ENCODE measurements around the gene GNAI3. TPM values are rescaled to one million over a fixed set of nuclear protein-coding genes. Genes with fewer than 3 reads are reported as not detected.

Gene GNAI3
- total and polyA plus RNA-seq, 10 of the 15 experiments (the other 5 are each of a cell fraction or from before 2014, with no cell fraction given), result 5.9 to 13.8 (median 8.0) TPM

DNA sequence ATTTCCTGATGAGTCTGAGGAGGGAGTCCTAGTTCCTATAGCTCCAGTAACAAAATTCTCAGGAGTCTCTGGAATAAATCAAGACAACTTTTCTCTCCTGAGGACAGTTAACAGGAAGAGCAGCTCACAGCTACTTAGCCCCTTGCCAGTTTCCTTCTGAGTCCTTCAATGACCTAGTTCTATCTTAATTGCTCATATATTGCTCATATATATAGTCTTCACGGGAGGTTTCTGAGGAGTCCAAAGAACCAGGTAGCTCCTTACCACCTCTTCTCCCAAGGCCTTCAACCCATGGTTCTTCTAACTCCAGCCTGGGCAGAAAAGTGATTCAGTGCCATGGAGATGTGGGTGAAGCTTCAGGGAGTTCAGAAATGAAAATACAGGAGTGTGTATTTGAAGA, 43.4 kb upstream of the GNAI3 start:
- Histone ChIP-seq H2AFZ (ENCODE audit: control insufficient read depth, low read depth, low read length) (no peak overlapping the region), H3K4me2 (ENCODE audit: control insufficient read depth, insufficient read depth) (no peak overlapping the region), H3K27ac (ENCODE audit: control insufficient read depth, insufficient read depth) (no peak overlapping the region), H3K9me3 (replicated peaks; ENCODE audit: control insufficient read depth, insufficient read depth, low read length) (no peaks in the 10 kb centered on the region), H3K79me2 (ENCODE audit: control insufficient read depth, insufficient read depth, low read length) (no peaks in the 10 kb centered on the region), H3K9ac (ENCODE audit: control insufficient read depth, insufficient read depth, low read length) (no peak overlapping the region), H4K20me1 (ENCODE audit: control insufficient read depth, insufficient read depth) (peaks cover 2% of the 10 kb centered on the region; the same call in 1 of the 2 replicates), H3K27me3 (replicated peaks in 1 of 2; ENCODE audit: control insufficient read depth in 2 of 2, insufficient read depth in 2 of 2, low read length in 1 of 2) (no peaks in the 10 kb centered on the region), H3K36me3 (ENCODE audit: control insufficient read depth in 2 of 2, insufficient read depth in 2 of 2, low read length in 1 of 2) (peaks cover 0 to 8% of the 10 kb centered on the region in 2 experiments; a peak in 1 of 4 replicates), H3K4me1 (ENCODE audit: control insufficient read depth, insufficient read depth, low read length) (0 out of 2 replicates have a peak, but pooled peaks cover 2% of the 10 kb centered on the region), H3K4me3 (no peak overlapping the region)
- FAIRE-seq (no peak), DNase-seq (ENCODE audit: low read depth, low spot score) (no peak), ATAC-seq (no peak)
- no TSS peak for BruUV-seq (replicated peaks)
- ChIA-PET POLR2A (interaction anchor here (1.0 to 1.2 kb wide), 3 partner anchors 11 to 25 kb away, joined by 3 to 4 read pairs (median 4); partner anchors contain the start of gene CYB561D1), RAD21 (ENCODE audit: unreplicated experiment) (interaction anchor here (5.7 kb wide), 1 partner anchor 25 kb away, joined by 47 read pairs; no protein-coding TSS in a partner anchor), CTCF (interaction anchor here (1.1 to 26.7 kb wide), 4 partner anchors 9 to 135 kb away, joined by 3 to 1280 read pairs (median 122); partner anchors contain the start of genes CYB561D1 and GPR61), SMC1A (ENCODE audit: uncharacterized antibody, unreplicated experiment) (interaction anchor here (0.8 to 15.8 kb wide), 5 partner anchors 8 to 23 kb away, joined by 3 to 205 read pairs (median 5); partner anchors contain the start of gene CYB561D1)
- intact Hi-C loops (cut with micrococcal nuclease; ENCODE audit: unreplicated experiment), result no loop called here
- in situ Hi-C loops (cut with MboI), result no loop called here
- WGBS (ENCODE audit: insufficient coverage, insufficient replicate concordance, low lambda C conversion rate, missing lambda C conversion rate), result 0% methylated on average over 1 of the region's 1 CpG
- TF ChIP-seq, protein P1, sequence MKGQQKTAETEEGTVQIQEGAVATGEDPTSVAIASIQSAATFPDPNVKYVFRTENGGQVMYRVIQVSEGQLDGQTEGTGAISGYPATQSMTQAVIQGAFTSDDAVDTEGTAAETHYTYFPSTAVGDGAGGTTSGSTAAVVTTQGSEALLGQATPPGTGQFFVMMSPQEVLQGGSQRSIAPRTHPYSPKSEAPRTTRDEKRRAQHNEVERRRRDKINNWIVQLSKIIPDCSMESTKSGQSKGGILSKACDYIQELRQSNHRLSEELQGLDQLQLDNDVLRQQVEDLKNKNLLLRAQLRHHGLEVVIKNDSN (IDR thresholded peaks at IDR 0.05; ENCODE audit: borderline replicate concordance, extremely low read length, insufficient read depth, low read depth, low read length), result no peak
- TF ChIP-seq KDM1A (IDR thresholded peaks at IDR 0.05; ENCODE audit: borderline replicate concordance), result no peak
- TF ChIP-seq SMC3 (IDR thresholded peaks at IDR 0.05; ENCODE audit: borderline replicate concordance, low read length), result no peak
- TF ChIP-seq LARP7 (IDR thresholded peaks at IDR 0.05), result no peak
- TF ChIP-seq SREBF2 (IDR thresholded peaks at IDR 0.05; ENCODE audit: low read length), result no peak
- TF ChIP-seq ZNF24 (IDR thresholded peaks at IDR 0.05), result no peak
- TF ChIP-seq, protein P2, sequence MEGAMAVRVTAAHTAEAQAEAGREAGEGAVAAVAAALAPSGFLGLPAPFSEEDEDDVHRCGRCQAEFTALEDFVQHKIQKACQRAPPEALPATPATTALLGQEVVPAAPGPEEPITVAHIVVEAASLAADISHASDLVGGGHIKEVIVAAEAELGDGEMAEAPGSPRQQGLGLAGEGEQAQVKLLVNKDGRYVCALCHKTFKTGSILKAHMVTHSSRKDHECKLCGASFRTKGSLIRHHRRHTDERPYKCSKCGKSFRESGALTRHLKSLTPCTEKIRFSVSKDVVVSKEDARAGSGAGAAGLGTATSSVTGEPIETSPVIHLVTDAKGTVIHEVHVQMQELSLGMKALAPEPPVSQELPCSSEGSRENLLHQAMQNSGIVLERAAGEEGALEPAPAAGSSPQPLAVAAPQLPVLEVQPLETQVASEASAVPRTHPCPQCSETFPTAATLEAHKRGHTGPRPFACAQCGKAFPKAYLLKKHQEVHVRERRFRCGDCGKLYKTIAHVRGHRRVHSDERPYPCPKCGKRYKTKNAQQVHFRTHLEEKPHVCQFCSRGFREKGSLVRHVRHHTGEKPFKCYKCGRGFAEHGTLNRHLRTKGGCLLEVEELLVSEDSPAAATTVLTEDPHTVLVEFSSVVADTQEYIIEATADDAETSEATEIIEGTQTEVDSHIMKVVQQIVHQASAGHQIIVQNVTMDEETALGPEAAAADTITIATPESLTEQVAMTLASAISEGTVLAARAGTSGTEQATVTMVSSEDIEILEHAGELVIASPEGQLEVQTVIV (IDR thresholded peaks at IDR 0.05; ENCODE audit: borderline replicate concordance, partially characterized antibody), result no peak
- TF ChIP-seq, protein P3, sequence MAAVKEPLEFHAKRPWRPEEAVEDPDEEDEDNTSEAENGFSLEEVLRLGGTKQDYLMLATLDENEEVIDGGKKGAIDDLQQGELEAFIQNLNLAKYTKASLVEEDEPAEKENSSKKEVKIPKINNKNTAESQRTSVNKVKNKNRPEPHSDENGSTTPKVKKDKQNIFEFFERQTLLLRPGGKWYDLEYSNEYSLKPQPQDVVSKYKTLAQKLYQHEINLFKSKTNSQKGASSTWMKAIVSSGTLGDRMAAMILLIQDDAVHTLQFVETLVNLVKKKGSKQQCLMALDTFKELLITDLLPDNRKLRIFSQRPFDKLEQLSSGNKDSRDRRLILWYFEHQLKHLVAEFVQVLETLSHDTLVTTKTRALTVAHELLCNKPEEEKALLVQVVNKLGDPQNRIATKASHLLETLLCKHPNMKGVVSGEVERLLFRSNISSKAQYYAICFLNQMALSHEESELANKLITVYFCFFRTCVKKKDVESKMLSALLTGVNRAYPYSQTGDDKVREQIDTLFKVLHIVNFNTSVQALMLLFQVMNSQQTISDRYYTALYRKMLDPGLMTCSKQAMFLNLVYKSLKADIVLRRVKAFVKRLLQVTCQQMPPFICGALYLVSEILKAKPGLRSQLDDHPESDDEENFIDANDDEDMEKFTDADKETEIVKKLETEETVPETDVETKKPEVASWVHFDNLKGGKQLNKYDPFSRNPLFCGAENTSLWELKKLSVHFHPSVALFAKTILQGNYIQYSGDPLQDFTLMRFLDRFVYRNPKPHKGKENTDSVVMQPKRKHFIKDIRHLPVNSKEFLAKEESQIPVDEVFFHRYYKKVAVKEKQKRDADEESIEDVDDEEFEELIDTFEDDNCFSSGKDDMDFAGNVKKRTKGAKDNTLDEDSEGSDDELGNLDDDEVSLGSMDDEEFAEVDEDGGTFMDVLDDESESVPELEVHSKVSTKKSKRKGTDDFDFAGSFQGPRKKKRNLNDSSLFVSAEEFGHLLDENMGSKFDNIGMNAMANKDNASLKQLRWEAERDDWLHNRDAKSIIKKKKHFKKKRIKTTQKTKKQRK (IDR thresholded peaks at IDR 0.05; ENCODE audit: low read depth, low read length), result no peak
- TF ChIP-seq, protein P4, sequence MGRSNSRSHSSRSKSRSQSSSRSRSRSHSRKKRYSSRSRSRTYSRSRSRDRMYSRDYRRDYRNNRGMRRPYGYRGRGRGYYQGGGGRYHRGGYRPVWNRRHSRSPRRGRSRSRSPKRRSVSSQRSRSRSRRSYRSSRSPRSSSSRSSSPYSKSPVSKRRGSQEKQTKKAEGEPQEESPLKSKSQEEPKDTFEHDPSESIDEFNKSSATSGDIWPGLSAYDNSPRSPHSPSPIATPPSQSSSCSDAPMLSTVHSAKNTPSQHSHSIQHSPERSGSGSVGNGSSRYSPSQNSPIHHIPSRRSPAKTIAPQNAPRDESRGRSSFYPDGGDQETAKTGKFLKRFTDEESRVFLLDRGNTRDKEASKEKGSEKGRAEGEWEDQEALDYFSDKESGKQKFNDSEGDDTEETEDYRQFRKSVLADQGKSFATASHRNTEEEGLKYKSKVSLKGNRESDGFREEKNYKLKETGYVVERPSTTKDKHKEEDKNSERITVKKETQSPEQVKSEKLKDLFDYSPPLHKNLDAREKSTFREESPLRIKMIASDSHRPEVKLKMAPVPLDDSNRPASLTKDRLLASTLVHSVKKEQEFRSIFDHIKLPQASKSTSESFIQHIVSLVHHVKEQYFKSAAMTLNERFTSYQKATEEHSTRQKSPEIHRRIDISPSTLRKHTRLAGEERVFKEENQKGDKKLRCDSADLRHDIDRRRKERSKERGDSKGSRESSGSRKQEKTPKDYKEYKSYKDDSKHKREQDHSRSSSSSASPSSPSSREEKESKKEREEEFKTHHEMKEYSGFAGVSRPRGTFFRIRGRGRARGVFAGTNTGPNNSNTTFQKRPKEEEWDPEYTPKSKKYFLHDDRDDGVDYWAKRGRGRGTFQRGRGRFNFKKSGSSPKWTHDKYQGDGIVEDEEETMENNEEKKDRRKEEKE (IDR thresholded peaks at IDR 0.05), result no peak
- no peak for TF ChIP-seq SIN3A (IDR thresholded peaks at IDR 0.05; ENCODE audit: low read depth, low read length)
- no peak for TF ChIP-seq HDAC6 (IDR thresholded peaks at IDR 0.05; ENCODE audit: unreplicated experiment)
- no peak for TF ChIP-seq BACH1 (IDR thresholded peaks at IDR 0.05; ENCODE audit: borderline replicate concordance)
- no peak for TF ChIP-seq PAX8 (IDR thresholded peaks at IDR 0.05)
- no peak for TF ChIP-seq JUND (IDR thresholded peaks at IDR 0.05; ENCODE audit: low read depth, low read length)
- TF ChIP-seq BRCA1 (IDR thresholded peaks at IDR 0.05; ENCODE audit: low read depth, low read length), result no peak
